Fibroblast of lung (primary cell): ENCODE measurements around the gene LENG8.

Experiments used
- CTCF ChIP-seq, 2 donors: IDR thresholded peaks in 1 of 2; conservative IDR thresholded peaks in 1 of 2; 1 replicate in 1 of 2; 2 replicates in 1 of 2; pipeline ENCODE4 v1.5.1; 2011 to 2012; ENCODE audit warnings: low read length in 2 of 2, control low read depth in 1 of 2, inconsistent platforms in 1 of 2, low read depth in 1 of 2, mild to moderate bottlenecking in 1 of 2
- EZH2 ChIP-seq: IDR thresholded peaks from 2 replicates; pipeline ENCODE4 v1.5.1; 2012; ENCODE audit warnings: low read length, control low read depth, mild to moderate bottlenecking; ENCODE audit errors: missing control alignments

- TF ChIP-seq CTCF (conservative IDR thresholded peaks at IDR 0.05 in 1 of 2, IDR thresholded peaks at IDR 0.05 in 1 of 2; ENCODE audit: low read depth in 1 of 2, low read length in 2 of 2): no peak
- no peak for TF ChIP-seq EZH2
These were observed 36.1 kb upstream of the LENG8 start for GRCh38 chr19:54412877-54413276.
